ENCODE data around the gene PEX11A. TPM values are rescaled to one million over a fixed set of nuclear protein-coding genes. Genes with fewer than 3 reads are reported as not detected.

PEX11A gene
- total RNA-seq, 1 donor = 4.0 TPM

DNA sequence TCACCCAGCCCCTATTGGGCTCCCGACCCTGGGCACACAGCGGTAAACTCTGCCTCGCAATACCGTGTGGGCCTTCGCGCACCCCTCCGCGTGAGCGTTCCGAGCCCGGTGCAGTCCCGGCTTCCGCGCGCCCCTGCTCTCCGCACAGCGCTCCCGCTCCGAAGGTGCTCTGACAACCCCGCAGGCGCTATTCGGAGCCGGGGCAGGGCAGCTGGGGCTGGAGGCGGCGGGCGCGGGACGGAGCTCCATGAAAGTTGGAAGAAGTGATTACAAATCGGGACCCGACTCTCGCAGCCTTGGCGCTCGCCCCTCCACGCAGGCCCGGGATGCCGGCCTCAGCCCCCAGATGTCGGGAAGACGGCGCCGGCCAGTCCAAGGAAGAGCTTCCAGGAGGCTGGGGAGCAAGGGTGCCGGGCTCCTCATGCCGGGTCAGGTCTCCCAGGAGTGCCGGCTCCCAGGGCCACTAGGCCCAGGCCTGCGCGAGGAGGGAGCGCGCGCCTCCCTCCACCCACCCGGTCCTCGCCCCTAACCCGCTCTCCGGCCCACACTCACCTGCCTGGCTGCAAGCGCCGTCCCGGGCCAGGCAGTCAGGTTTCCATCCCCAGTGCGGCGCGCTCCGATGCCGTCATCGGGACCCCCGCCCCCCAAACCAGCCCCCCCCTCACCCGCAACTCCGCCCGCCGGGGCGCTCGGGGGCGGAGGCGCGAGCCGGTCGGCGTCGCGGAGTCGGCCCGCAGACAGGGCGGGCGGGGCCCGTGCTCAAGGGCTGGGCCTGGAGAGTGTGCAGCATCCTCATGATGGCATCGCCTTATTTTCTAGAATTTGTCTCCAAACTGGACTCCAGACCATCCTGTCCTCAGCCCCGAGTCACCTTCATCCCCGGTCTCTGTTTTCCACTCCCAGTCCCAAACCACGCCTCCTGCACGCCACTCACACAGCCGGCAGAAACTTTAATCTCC lies 35.4 kb downstream of the PEX11A start, which contains the start of gene KIF7:
Gene KIF7 (minus strand): TSS at position 621 of the 959 bp plus-strand sequence. CDS start 2,537 bp downstream, outside the sequence.
- H3K9me3 ChIP-seq (ENCODE audit: low read depth, low read length) = no peaks in the 10 kb centered on the region
- no peaks in the 10 kb centered on the region for H3K27me3 ChIP-seq (ENCODE audit: insufficient read depth, low read length)
- H3K27ac ChIP-seq (ENCODE audit: low read depth, low read length) = peak within 1 kb of the TSS; percentile 54
- H3K36me3 ChIP-seq (ENCODE audit: insufficient read depth, low read length) = peaks cover 18% of the 10 kb centered on the region
- TF ChIP-seq, protein P1, sequence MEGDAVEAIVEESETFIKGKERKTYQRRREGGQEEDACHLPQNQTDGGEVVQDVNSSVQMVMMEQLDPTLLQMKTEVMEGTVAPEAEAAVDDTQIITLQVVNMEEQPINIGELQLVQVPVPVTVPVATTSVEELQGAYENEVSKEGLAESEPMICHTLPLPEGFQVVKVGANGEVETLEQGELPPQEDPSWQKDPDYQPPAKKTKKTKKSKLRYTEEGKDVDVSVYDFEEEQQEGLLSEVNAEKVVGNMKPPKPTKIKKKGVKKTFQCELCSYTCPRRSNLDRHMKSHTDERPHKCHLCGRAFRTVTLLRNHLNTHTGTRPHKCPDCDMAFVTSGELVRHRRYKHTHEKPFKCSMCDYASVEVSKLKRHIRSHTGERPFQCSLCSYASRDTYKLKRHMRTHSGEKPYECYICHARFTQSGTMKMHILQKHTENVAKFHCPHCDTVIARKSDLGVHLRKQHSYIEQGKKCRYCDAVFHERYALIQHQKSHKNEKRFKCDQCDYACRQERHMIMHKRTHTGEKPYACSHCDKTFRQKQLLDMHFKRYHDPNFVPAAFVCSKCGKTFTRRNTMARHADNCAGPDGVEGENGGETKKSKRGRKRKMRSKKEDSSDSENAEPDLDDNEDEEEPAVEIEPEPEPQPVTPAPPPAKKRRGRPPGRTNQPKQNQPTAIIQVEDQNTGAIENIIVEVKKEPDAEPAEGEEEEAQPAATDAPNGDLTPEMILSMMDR (IDR thresholded peaks at IDR 0.05; ENCODE audit: extremely low read depth, low read depth, low read length) = no peak
- peak within 1 kb of the TSS; percentile 97 for H3K4me2 ChIP-seq (ENCODE audit: insufficient read depth, low read length)
- peaks cover 31% of the 10 kb centered on the region for H3K79me2 ChIP-seq (ENCODE audit: insufficient read depth, low read length)
- peak; percentile 98 for DNase-seq (ENCODE audit: insufficient read length, low spot score, missing footprints)
- H3K4me3 ChIP-seq (ENCODE audit: insufficient read depth, low read length) = peak within 1 kb of the TSS; percentile 80
- peaks cover 19% of the 10 kb centered on the region for H4K20me1 ChIP-seq (ENCODE audit: insufficient read depth, low read length)
- peak within 1 kb of the TSS; percentile 84 for H2AFZ ChIP-seq (ENCODE audit: low read length)
- H3K4me1 ChIP-seq (ENCODE audit: insufficient read depth, low read length) = peaks cover 17% of the 10 kb centered on the region

DNA sequence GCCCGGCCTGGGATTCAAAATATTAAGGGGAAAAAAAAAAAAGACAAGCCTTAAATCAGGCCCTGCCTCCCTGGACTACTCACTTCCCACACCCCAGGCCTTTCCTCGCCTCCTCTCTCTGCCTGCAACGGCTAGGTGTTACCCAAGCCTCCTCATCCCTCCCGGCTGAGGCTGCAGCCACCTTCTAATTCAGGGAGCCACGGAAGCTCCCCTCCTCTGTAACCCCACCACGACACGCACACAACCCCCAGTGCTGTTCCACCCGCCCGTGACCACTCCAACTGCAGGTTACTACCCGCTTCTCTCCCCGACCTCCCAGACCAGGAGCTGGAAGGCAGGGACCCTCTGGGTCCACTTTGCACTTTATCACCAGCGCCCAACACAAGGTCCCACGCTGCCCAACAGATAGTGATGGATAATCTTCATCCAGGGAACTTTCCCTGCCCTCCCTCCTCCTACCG lies 36.2 kb downstream of the PEX11A start:
- Histone ChIP-seq H3K4me3 (ENCODE audit: insufficient read depth, low read length) (peak overlapping the region; percentile 80), H3K27ac (ENCODE audit: low read depth, low read length) (peak overlapping the region; percentile 54), H3K4me1 (ENCODE audit: insufficient read depth, low read length) (peaks cover 17% of the 10 kb centered on the region), H3K27me3 (ENCODE audit: insufficient read depth, low read length) (no peaks in the 10 kb centered on the region), H3K9me3 (ENCODE audit: low read depth, low read length) (no peaks in the 10 kb centered on the region), H2AFZ (ENCODE audit: low read length) (peak overlapping the region; percentile 84), H3K4me2 (ENCODE audit: insufficient read depth, low read length) (peak overlapping the region; percentile 97), H4K20me1 (ENCODE audit: insufficient read depth, low read length) (peaks cover 26% of the 10 kb centered on the region), H3K79me2 (ENCODE audit: insufficient read depth, low read length) (peaks cover 31% of the 10 kb centered on the region), H3K36me3 (ENCODE audit: insufficient read depth, low read length) (peaks cover 23% of the 10 kb centered on the region)
- DNase-seq (ENCODE audit: insufficient read length, low spot score, missing footprints) = peak; percentile 98
- TF ChIP-seq, protein P1 (IDR thresholded peaks at IDR 0.05; ENCODE audit: extremely low read depth, low read depth, low read length) = no peak

DNA sequence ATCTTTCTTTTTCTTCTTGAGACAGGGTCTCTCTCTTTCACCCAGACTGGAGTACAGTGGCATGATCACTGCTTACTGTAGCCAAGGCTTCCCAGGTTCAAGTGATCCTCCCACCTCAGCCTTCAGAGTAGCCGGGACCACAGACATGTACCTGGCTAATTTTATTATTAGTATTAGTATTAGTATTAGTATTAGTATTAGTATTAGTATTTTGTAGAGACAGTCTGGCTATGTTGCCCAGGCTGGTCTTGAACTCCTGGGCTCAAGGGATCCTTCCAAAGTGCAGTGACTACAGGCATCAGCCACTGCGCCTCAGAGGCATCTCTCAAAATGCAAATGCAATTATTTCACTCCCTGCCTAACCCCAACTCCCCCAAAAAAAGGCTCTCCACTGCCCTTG lies 37.0 kb downstream of the PEX11A start:
- DNase-seq (ENCODE audit: insufficient read length, low spot score, missing footprints) = peak; percentile 54
- no peak overlapping the region for H2AFZ ChIP-seq (ENCODE audit: low read length)
- H3K4me3 ChIP-seq (ENCODE audit: insufficient read depth, low read length) = no peak overlapping the region
- peaks cover 27% of the 10 kb centered on the region for H4K20me1 ChIP-seq (ENCODE audit: insufficient read depth, low read length)
- H3K9me3 ChIP-seq (ENCODE audit: low read depth, low read length) = no peaks in the 10 kb centered on the region
- H3K79me2 ChIP-seq (ENCODE audit: insufficient read depth, low read length) = peaks cover 31% of the 10 kb centered on the region
- H3K4me2 ChIP-seq (ENCODE audit: insufficient read depth, low read length) = no peak overlapping the region
- H3K27ac ChIP-seq (ENCODE audit: low read depth, low read length) = no peak overlapping the region
- H3K27me3 ChIP-seq (ENCODE audit: insufficient read depth, low read length) = no peaks in the 10 kb centered on the region
- TF ChIP-seq, protein P1 (IDR thresholded peaks at IDR 0.05; ENCODE audit: extremely low read depth, low read depth, low read length) = no peak
- H3K36me3 ChIP-seq (ENCODE audit: insufficient read depth, low read length) = peaks cover 23% of the 10 kb centered on the region
- peaks cover 17% of the 10 kb centered on the region for H3K4me1 ChIP-seq (ENCODE audit: insufficient read depth, low read length)

DNA sequence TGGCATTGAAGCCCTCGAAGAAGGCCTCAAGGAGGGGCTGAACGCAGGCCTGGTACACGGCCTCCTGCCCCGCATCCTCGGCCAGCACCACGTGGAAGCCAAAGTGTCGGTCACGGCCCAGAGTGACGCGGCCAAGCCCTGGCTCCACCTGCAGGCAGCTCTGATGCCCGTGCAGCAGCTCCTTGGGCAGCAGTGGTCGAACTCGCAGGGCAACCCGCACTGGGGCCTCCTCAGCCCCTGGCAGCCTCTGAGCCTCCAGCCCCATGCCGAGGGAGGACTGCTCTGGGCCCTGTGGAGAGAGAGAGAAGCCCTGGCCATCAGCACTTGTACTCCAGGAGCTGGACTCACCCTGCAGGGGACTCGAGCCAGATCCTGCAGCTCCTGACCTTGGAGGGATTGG lies 37.9 kb downstream of the PEX11A start:
- peaks cover 17% of the 10 kb centered on the region for H3K4me1 ChIP-seq (ENCODE audit: insufficient read depth, low read length)
- no peak overlapping the region for H3K27ac ChIP-seq (ENCODE audit: low read depth, low read length)
- DNase-seq (ENCODE audit: insufficient read length, low spot score, missing footprints) = peak; percentile 78
- no peaks in the 10 kb centered on the region for H3K27me3 ChIP-seq (ENCODE audit: insufficient read depth, low read length)
- TF ChIP-seq, protein P1 (IDR thresholded peaks at IDR 0.05; ENCODE audit: extremely low read depth, low read depth, low read length) = no peak
- peaks cover 26% of the 10 kb centered on the region for H3K36me3 ChIP-seq (ENCODE audit: insufficient read depth, low read length)
- no peak overlapping the region for H3K4me3 ChIP-seq (ENCODE audit: insufficient read depth, low read length)
- H3K79me2 ChIP-seq (ENCODE audit: insufficient read depth, low read length) = peaks cover 31% of the 10 kb centered on the region
- no peak overlapping the region for H2AFZ ChIP-seq (ENCODE audit: low read length)
- no peak overlapping the region for H3K4me2 ChIP-seq (ENCODE audit: insufficient read depth, low read length)
- no peaks in the 10 kb centered on the region for H3K9me3 ChIP-seq (ENCODE audit: low read depth, low read length)
- H4K20me1 ChIP-seq (ENCODE audit: insufficient read depth, low read length) = peaks cover 27% of the 10 kb centered on the region
